ENCODE results near the gene CYSLTR1.
"Not testable (repeated sequence)": the region's sequence is repeated elsewhere in the genome, so short reads cannot be mapped to it uniquely, and the experiment has no call there.

CYSLTR1 gene

GRCh38 chrX:78327370-78328086 is at the start of gene CYSLTR1:
CYSLTR1 (minus strand) TSS chrX:78327611; CDS start chrX:78273746, 53,865 bp downstream.
- DNase-seq (ENCODE audit: low read depth in 3 of 3): no peak

GRCh38 chrX:78377186-78377585 is 49.8 kb upstream of the CYSLTR1 start:
- no peak for DNase-seq (ENCODE audit: low read depth in 3 of 3)

GRCh38 chrX:78375894-78376293 is 48.5 kb upstream of the CYSLTR1 start:
- no peak for DNase-seq (ENCODE audit: low read depth in 3 of 3)

GRCh38 chrX:78366576-78366975 is 39.2 kb upstream of the CYSLTR1 start:
- no peak for DNase-seq (ENCODE audit: low read depth in 3 of 3)

- no peak for DNase-seq (ENCODE audit: low read depth in 3 of 3)
These were observed 30.1 kb upstream of the CYSLTR1 start for GRCh38 chrX:78357342-78358055.

- DNase-seq (ENCODE audit: low read depth in 3 of 3): no peak
These were observed 6.1 kb upstream of the CYSLTR1 start for GRCh38 chrX:78333521-78333920.

GRCh38 chrX:78331708-78332107 is 4.3 kb upstream of the CYSLTR1 start:
- no peak for DNase-seq (ENCODE audit: low read depth in 3 of 3)

GRCh38 chrX:78330540-78330939 is 3.1 kb upstream of the CYSLTR1 start:
- no peak for DNase-seq (ENCODE audit: low read depth in 3 of 3)

GRCh38 chrX:78330068-78330467 is 2.7 kb upstream of the CYSLTR1 start:
- DNase-seq (ENCODE audit: low read depth in 3 of 3): no peak

- DNase-seq (ENCODE audit: low read depth in 3 of 3): no peak
These were observed 2.1 kb upstream of the CYSLTR1 start for GRCh38 chrX:78329486-78329885.

- no peak for DNase-seq (ENCODE audit: low read depth in 3 of 3)
These were observed 1.0 kb downstream of the CYSLTR1 start for GRCh38 chrX:78326401-78326800.

- DNase-seq (ENCODE audit: low read depth in 3 of 3): no peak
These were observed 4.5 kb downstream of the CYSLTR1 start for GRCh38 chrX:78322863-78323262.

- DNase-seq (ENCODE audit: low read depth in 3 of 3): peak in 1 of 3 experiments; percentile 28
These were observed 5.6 kb downstream of the CYSLTR1 start for GRCh38 chrX:78321809-78322208.

- no peak for DNase-seq (ENCODE audit: low read depth in 3 of 3)
These were observed 11.1 kb downstream of the CYSLTR1 start for GRCh38 chrX:78316265-78316664.

- DNase-seq (ENCODE audit: low read depth in 3 of 3): no peak
These were observed 11.7 kb downstream of the CYSLTR1 start for GRCh38 chrX:78315745-78316144.

- DNase-seq (ENCODE audit: low read depth in 3 of 3): no peak
These were observed 12.8 kb downstream of the CYSLTR1 start for GRCh38 chrX:78314561-78314960.

- no peak for DNase-seq (ENCODE audit: low read depth in 3 of 3)
These were observed 13.9 kb downstream of the CYSLTR1 start for GRCh38 chrX:78313526-78313925.

GRCh38 chrX:78307665-78308064 is 19.7 kb downstream of the CYSLTR1 start:
- no peak for DNase-seq (ENCODE audit: low read depth in 3 of 3)

GRCh38 chrX:78303086-78303485 is 24.3 kb downstream of the CYSLTR1 start:
- DNase-seq (ENCODE audit: low read depth in 3 of 3): no peak

GRCh38 chrX:78300933-78301332 is 26.5 kb downstream of the CYSLTR1 start:
- not testable (repeated sequence) for DNase-seq (ENCODE audit: low read depth in 3 of 3)

- DNase-seq (ENCODE audit: low read depth in 3 of 3): no peak
These were observed 43.9 kb downstream of the CYSLTR1 start for GRCh38 chrX:78283511-78283910.

- DNase-seq (ENCODE audit: low read depth in 3 of 3): no peak
These were observed 90.3 kb downstream of the CYSLTR1 start for GRCh38 chrX:78237127-78237526.

GRCh38 chrX:78226047-78226446 is 101.4 kb downstream of the CYSLTR1 start:
- not testable (repeated sequence) for DNase-seq (ENCODE audit: low read depth in 3 of 3)
